Calu3 (cell line): ENCODE measurements around the gene ABCA2. TPM values are rescaled to one million over a fixed set of nuclear protein-coding genes. Genes with fewer than 3 reads are reported as not detected.

Experiments
- BruUV-seq: library from RNA; stranded (reverse); fragments of 400-500 nt; replicated peaks from 2 replicates; lab custom pipeline; 2021; lab: Mats Ljungman, UMichigan
- CTCF ChIA-PET: fragments of 300-600 bp; sonication (Branson Sonifier 250); formaldehyde crosslinking; loops from one replicate; lab custom pipeline; 2022; ENCODE audit warnings: antibody characterized with exemption; lab: Charles Lee
- DNase-seq: peaks from one replicate; pipeline ENCODE4 v3.0.0; 2022
- H3K27ac Mint-ChIP-seq: one replicate; pipeline ENCODE4 v1.8.0; 2022; ENCODE audit warnings: mixed read lengths; ENCODE audit not compliant: unreplicated experiment
- H3K27me3 Mint-ChIP-seq: one replicate; pipeline ENCODE4 v1.8.0; 2022; ENCODE audit warnings: mixed read lengths; ENCODE audit not compliant: unreplicated experiment
- H3K36me3 Mint-ChIP-seq: one replicate; pipeline ENCODE4 v1.8.0; 2022; ENCODE audit warnings: mild to moderate bottlenecking, moderate library complexity, mixed read lengths; ENCODE audit not compliant: insufficient read depth, unreplicated experiment
- H3K4me1 Mint-ChIP-seq: one replicate; pipeline ENCODE4 v1.8.0; 2022; ENCODE audit warnings: mild to moderate bottlenecking, low read depth, mixed read lengths; ENCODE audit not compliant: unreplicated experiment
- H3K4me3 Mint-ChIP-seq: one replicate; pipeline ENCODE4 v1.8.0; 2022; ENCODE audit warnings: mild to moderate bottlenecking, low read depth, moderate library complexity, mixed read lengths; ENCODE audit not compliant: unreplicated experiment
- H3K9me3 Mint-ChIP-seq: one replicate; pipeline ENCODE4 v1.8.0; 2022; ENCODE audit warnings: low read depth, mixed read lengths; ENCODE audit not compliant: unreplicated experiment
- CTCF ChIP-seq: fragments of 200-600 bp; IDR thresholded peaks from one replicate; pipeline ENCODE4 v1.8.0; 2022; ENCODE audit warnings: antibody characterized with exemption; ENCODE audit not compliant: unreplicated experiment
- intact Hi-C: fragments of 100-400 bp; cut with micrococcal nuclease; formaldehyde crosslinking; loops from one replicate; pipeline ENCODE4 v1.10.0; 2022; ENCODE audit not compliant: unreplicated experiment
- total RNA-seq: library from RNA; stranded (reverse); gene quantifications from 2 replicates; pipeline ENCODE4 v1.2.3, GENCODE V29; 2022

The ABCA2 gene
- total RNA-seq, 1 experiment from 2014 or later = 47.6 TPM

GRCh38 chr9:137042751-137043727 is 15.0 kb upstream of the ABCA2 start:
- Mint-ChIP-seq H3K36me3 (peaks cover 33% of the 10 kb centered on the region), H3K4me3 (no peak overlapping the region), H3K27me3 (no peaks in the 10 kb centered on the region), H3K9me3 (no peaks in the 10 kb centered on the region), H3K27ac (no peak overlapping the region), H3K4me1 (no peaks in the 10 kb centered on the region)
- CTCF ChIA-PET = no interaction called here
- BruUV-seq = no TSS peak
- no peak for TF ChIP-seq CTCF
- no peak for DNase-seq
- intact Hi-C loops = no loop called here

GRCh38 chr9:137041124-137041523 is 13.1 kb upstream of the ABCA2 start:
- CTCF ChIA-PET = no interaction called here
- H3K27ac Mint-ChIP-seq = no peak overlapping the region
- no peaks in the 10 kb centered on the region for H3K9me3 Mint-ChIP-seq
- H3K36me3 Mint-ChIP-seq = peaks cover 30% of the 10 kb centered on the region
- H3K4me1 Mint-ChIP-seq = no peaks in the 10 kb centered on the region
- no peaks in the 10 kb centered on the region for H3K27me3 Mint-ChIP-seq
- BruUV-seq = no TSS peak
- H3K4me3 Mint-ChIP-seq = no peak overlapping the region
- no peak for TF ChIP-seq CTCF
- DNase-seq = no peak
- intact Hi-C loops = no loop called here

GRCh38 chr9:137040568-137040967 is 12.5 kb upstream of the ABCA2 start:
- no peaks in the 10 kb centered on the region for H3K27me3 Mint-ChIP-seq
- H3K4me3 Mint-ChIP-seq = no peak overlapping the region
- no peak for TF ChIP-seq CTCF
- H3K27ac Mint-ChIP-seq = no peak overlapping the region
- intact Hi-C loops = no loop called here
- H3K36me3 Mint-ChIP-seq = peaks cover 28% of the 10 kb centered on the region
- no peaks in the 10 kb centered on the region for H3K9me3 Mint-ChIP-seq
- no peaks in the 10 kb centered on the region for H3K4me1 Mint-ChIP-seq
- CTCF ChIA-PET = no interaction called here
- no TSS peak for BruUV-seq
- DNase-seq = no peak

GRCh38 chr9:137039611-137040366 is 11.8 kb upstream of the ABCA2 start:
- DNase-seq = no peak
- Mint-ChIP-seq H3K36me3 (peaks cover 20% of the 10 kb centered on the region), H3K27ac (no peak overlapping the region), H3K9me3 (no peaks in the 10 kb centered on the region), H3K27me3 (no peaks in the 10 kb centered on the region), H3K4me3 (no peak overlapping the region), H3K4me1 (peaks cover 2% of the 10 kb centered on the region)
- TF ChIP-seq CTCF = no peak
- CTCF ChIA-PET = no interaction called here
- BruUV-seq = TSS peak; percentile 58
- intact Hi-C loops = no loop called here
